Measurements from ENCODE around the gene MALT1. TPM values are rescaled to one million over a fixed set of nuclear protein-coding genes. Genes with fewer than 3 reads are reported as not detected.

Gene MALT1
- total and polyA plus RNA-seq, 2 donors (not counting 1 experiment from before 2014, with no cell fraction given), result 42.4 to 81.2 TPM

DNA sequence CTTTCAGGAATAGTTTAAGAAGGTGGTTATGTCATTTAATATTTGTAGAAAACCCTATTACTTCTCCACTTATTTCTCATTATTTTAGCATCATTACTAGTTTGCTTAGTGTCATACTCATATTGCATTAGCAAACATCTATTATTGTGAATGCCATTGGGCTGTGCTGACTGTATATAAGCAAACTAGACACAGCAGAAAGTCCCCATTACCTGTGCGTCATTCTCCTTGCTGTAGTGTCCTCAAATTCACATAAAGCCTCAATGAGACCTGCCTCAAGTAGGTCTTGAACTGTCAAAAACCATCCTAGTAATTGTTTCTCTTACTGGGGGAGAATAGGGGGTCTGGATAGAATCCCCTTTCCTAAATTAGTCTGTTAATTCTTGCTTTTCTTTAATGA is 43.6 kb downstream of the MALT1 start:
- Mint-ChIP-seq H3K27me3 (no peaks in the 10 kb centered on the region), H3K4me3 (peak overlapping the region; percentile 14), H3K4me1 (peaks cover 40% of the 10 kb centered on the region), H3K27ac (peak overlapping the region; percentile 81), H3K9me3 (ENCODE audit: insufficient read depth) (no peaks in the 10 kb centered on the region)
- WGBS (ENCODE audit: insufficient coverage), result no CpG with 5 or more reads among the region's 1 CpG
- ATAC-seq (ENCODE audit: low read depth) (no peak), DNase-seq (no peak)
- Histone ChIP-seq H3K79me2 (ENCODE audit: control insufficient read depth, insufficient read depth, low read length) (peaks cover 36% of the 10 kb centered on the region), H3K27ac (ENCODE audit: low read length in 2 of 2) (peak overlapping the region; percentile 40 to 82), H2AFZ (ENCODE audit: insufficient read depth, low read depth, low read length, poor library complexity, severe bottlenecking) (no peak overlapping the region), H4K20me1 (ENCODE audit: control insufficient read depth, insufficient read depth, low read length, poor library complexity, severe bottlenecking) (peaks cover 21% of the 10 kb centered on the region), H3K4me2 (replicated peaks; ENCODE audit: low read depth, low read length, poor library complexity, severe bottlenecking) (peak overlapping the region; percentile 49), H3K9ac (ENCODE audit: low read length) (no peak overlapping the region), H3K4me1 (ENCODE audit: control insufficient read depth in 2 of 2, insufficient read depth in 2 of 2, low read length in 2 of 2) (peaks cover 23 to 34% of the 10 kb centered on the region in 2 donors), H3K4me3 (ENCODE audit: control extremely low read depth in 1 of 5, extremely low read depth in 1 of 5, insufficient read depth in 1 of 5, low read depth in 2 of 5, low read length in 4 of 5) (no peak overlapping the region), H3K36me3 (replicated peaks in 1 of 2; ENCODE audit: control extremely low read depth in 1 of 2, control insufficient read depth in 1 of 2, extremely low read depth in 1 of 2, insufficient read depth in 2 of 2, low read length in 1 of 2) (peaks cover 26 to 42% of the 10 kb centered on the region in 2 experiments), H3K27me3 (replicated peaks in 1 of 4; ENCODE audit: control extremely low read depth in 1 of 4, control insufficient read depth in 3 of 4, insufficient read depth in 4 of 4, low read length in 3 of 4) (no peaks in the 10 kb centered on the region), H3K9me3 (ENCODE audit: control extremely low read depth in 1 of 3, control insufficient read depth in 2 of 3, insufficient read depth in 1 of 3, low read length in 2 of 3) (no peaks in the 10 kb centered on the region)
- CTCF ChIA-PET, result interaction anchor here (0.6 to 2.2 kb wide), 2 partner anchors 48 to 187 kb away, joined by 3 to 13 read pairs; no protein-coding TSS in a partner anchor
- intact Hi-C loops (cut with micrococcal nuclease), result loop anchor here (1.0 to 5.0 kb wide), 4 partner anchors 32 to 186 kb away; no protein-coding TSS in a partner anchor
- POLR2A ChIA-PET, result interaction anchor here (0.5 to 0.7 kb wide), 2 partner anchors 20 to 43 kb away, joined by 3 to 5 read pairs; no protein-coding TSS in a partner anchor
- TF ChIP-seq CTCF (IDR thresholded peaks at IDR 0.05), result no peak
- no peak for TF ChIP-seq EZH2 (IDR thresholded peaks at IDR 0.05; ENCODE audit: borderline replicate concordance, insufficient read depth, low read depth, low read length, poor library complexity, severe bottlenecking)

DNA sequence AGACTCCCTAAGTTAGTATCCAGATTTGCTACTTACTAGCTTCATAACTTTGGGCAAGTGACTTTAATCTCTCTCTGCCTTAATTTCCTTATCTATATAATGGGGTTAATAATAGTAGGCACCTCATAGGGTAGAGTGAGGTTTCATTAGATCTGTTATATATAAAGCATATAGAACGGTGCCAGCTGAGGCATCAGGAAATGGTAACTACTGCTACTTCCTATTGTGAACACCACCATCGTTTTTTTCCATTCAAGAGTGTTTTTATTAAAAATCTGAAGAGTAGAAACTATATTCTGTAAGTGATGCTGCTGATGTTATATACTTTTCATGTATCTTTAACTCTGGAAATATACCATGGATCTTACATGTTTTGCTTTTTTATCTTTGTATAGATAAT is 44.3 kb downstream of the MALT1 start:
- H3K4me3 Mint-ChIP-seq, result peak overlapping the region; percentile 62
- TF ChIP-seq EZH2 (IDR thresholded peaks at IDR 0.05; ENCODE audit: borderline replicate concordance, insufficient read depth, low read depth, low read length, poor library complexity, severe bottlenecking) (no peak), CTCF (IDR thresholded peaks at IDR 0.05) (no peak)
- CTCF ChIA-PET, result interaction anchor here (0.6 to 2.2 kb wide), 5 partner anchors 47 to 187 kb away, joined by 3 to 13 read pairs (median 3); no protein-coding TSS in a partner anchor
- POLR2A ChIA-PET, result interaction anchor here (0.7 kb wide), 1 partner anchor 44 kb away, joined by 5 read pairs; no protein-coding TSS in a partner anchor
- no peak overlapping the region for H2AFZ ChIP-seq (ENCODE audit: insufficient read depth, low read depth, low read length, poor library complexity, severe bottlenecking)
- peak overlapping the region in 1 of 2 donors; percentile 82 for H3K27ac ChIP-seq (ENCODE audit: low read length in 2 of 2)
- peak overlapping the region; percentile 49 for H3K4me2 ChIP-seq (replicated peaks; ENCODE audit: low read depth, low read length, poor library complexity, severe bottlenecking)
- H3K27ac Mint-ChIP-seq, result peak overlapping the region; percentile 70
- no peak for ATAC-seq (ENCODE audit: low read depth)
- peaks cover 26 to 42% of the 10 kb centered on the region in 2 experiments for H3K36me3 ChIP-seq (replicated peaks in 1 of 2; ENCODE audit: control extremely low read depth in 1 of 2, control insufficient read depth in 1 of 2, extremely low read depth in 1 of 2, insufficient read depth in 2 of 2, low read length in 1 of 2)
- WGBS (ENCODE audit: insufficient coverage), result no CpG with 5 or more reads among the region's 2 CpGs
- no peaks in the 10 kb centered on the region for H3K9me3 ChIP-seq (ENCODE audit: control extremely low read depth in 1 of 3, control insufficient read depth in 2 of 3, insufficient read depth in 1 of 3, low read length in 2 of 3)
- H3K9me3 Mint-ChIP-seq (ENCODE audit: insufficient read depth), result no peaks in the 10 kb centered on the region
- DNase-seq, result no peak
- peaks cover 40% of the 10 kb centered on the region for H3K4me1 Mint-ChIP-seq
- H3K4me3 ChIP-seq (ENCODE audit: control extremely low read depth in 1 of 5, extremely low read depth in 1 of 5, insufficient read depth in 1 of 5, low read depth in 2 of 5, low read length in 4 of 5), result peak overlapping the region in 1 of 5 experiments; percentile 5
- H3K27me3 ChIP-seq (replicated peaks in 1 of 4; ENCODE audit: control extremely low read depth in 1 of 4, control insufficient read depth in 3 of 4, insufficient read depth in 4 of 4, low read length in 3 of 4), result no peaks in the 10 kb centered on the region
- H3K79me2 ChIP-seq (ENCODE audit: control insufficient read depth, insufficient read depth, low read length), result peaks cover 34% of the 10 kb centered on the region
- peaks cover 21% of the 10 kb centered on the region for H4K20me1 ChIP-seq (ENCODE audit: control insufficient read depth, insufficient read depth, low read length, poor library complexity, severe bottlenecking)
- intact Hi-C loops (cut with micrococcal nuclease), result loop anchor here (1.0 to 2.0 kb wide), 3 partner anchors 37 to 187 kb away; no protein-coding TSS in a partner anchor
- peaks cover 23 to 34% of the 10 kb centered on the region in 2 donors for H3K4me1 ChIP-seq (ENCODE audit: control insufficient read depth in 2 of 2, insufficient read depth in 2 of 2, low read length in 2 of 2)
- no peaks in the 10 kb centered on the region for H3K27me3 Mint-ChIP-seq
- H3K9ac ChIP-seq (ENCODE audit: low read length), result peak overlapping the region; percentile 5

Data from B cell (primary cell).